GM19468 (cell line): ENCODE measurements around the gene ITGAL.
"Not testable (repeated sequence)": the region's sequence is repeated elsewhere in the genome, so short reads cannot be mapped to it uniquely, and the experiment has no call there.

ENCODE experiments used
- ATAC-seq: cut with Tn5 transposase; IDR thresholded peaks from one replicate; pipeline ENCODE4 v1.9.1; 2021; ENCODE audit warnings: mild to moderate bottlenecking, moderate library complexity, moderate number of reproducible peaks; ENCODE audit not compliant: unreplicated experiment; ENCODE audit errors: extremely low read depth

The ITGAL gene

DNA sequence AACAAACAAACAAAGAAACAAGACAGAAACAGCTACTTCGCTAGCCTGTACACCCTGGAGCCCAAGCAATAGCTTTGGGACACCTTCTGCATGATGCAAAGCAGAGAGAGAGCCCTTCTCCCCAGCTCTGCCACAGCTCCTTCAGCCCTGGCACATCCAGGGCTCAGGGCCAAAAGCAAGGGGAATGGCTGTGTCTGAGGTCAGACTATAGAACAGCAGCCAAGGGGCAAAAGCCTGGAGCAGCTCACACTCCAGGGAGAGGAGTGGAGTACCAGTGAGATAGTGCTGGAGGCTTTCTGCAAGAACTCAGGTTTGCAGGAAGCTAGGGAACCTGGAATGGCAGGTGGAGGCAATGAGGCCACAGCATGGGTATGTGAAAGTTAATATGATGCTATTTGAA lies 15.3 kb upstream of the ITGAL start:
- ATAC-seq = no peak

DNA sequence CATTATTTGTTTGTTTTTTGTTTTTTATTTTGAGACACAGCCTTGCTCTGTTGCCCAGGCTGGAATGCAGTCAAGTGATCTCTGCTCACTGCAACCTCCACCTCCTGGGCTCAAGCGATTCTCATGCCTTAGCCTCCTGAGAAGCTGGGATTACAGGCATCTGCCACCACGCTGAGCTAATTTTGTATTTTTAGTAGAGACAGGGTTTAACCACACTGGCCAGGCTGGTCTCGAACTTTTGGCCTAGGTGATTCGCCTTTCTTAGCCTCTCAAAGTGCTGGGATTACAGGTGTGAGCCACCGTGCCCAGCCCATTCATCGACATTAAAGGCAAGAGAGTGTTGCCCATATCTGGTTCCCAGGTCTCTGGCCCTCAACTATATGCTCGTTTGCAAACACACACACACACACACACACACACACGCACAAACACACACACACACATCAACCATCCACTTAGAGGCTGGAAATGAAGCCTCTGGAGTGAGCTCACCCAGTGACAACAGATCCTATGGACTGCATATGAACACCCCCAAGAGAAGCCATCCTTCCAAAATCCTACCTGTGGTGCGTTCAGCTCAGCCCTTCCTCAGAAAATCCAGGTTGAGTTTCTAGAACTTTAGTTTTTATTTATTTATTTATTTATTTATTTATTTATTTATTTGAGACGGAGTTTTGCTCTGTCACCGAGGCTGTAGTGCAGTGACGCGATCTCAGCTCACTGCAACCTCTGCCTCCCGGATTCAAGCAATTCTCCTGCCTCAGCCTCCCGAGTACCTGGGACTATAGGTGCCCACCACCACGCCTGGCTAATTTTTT lies 14.6 kb upstream of the ITGAL start:
- ATAC-seq = no peak

DNA sequence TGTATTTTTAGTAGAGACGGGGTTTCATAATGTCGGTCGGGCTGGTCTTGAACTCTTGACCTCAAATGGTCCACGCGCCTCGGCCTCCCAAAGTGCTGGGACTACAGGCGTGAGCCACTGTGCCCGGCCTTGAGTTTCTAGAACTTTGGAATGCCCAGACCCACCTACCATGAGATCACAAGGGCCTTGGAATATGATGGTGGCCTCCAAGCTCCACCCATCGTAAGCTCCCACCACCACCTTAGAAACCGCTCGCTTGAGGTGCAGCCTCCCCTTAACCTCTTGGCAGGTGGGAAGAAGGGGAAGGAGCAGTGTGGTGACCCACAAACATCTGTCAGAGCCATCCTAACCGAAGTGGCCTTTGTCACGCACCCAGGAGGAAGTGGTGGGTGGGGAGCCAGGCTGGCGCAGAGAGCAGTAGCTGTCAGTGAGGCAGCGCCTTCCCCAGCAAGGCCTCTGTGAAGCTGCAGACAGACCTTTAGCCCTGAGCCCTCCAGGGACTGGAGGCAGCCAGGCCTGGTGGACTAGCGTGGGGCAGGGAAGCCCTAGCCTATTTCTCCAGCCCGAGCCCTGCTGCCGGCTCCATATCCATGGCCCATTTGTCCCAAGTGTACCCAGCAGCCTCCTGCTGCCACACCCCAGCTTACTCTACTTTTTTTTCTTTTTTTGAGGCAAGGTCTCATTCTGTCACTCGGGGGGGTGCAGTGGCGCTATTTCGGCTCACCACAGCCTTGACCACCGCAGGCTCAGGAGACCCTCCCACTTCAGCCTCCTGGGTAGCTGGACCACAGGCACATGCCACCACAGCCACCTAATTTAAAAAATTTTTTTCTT lies 13.8 kb upstream of the ITGAL start:
- ATAC-seq = peak; percentile 42

DNA sequence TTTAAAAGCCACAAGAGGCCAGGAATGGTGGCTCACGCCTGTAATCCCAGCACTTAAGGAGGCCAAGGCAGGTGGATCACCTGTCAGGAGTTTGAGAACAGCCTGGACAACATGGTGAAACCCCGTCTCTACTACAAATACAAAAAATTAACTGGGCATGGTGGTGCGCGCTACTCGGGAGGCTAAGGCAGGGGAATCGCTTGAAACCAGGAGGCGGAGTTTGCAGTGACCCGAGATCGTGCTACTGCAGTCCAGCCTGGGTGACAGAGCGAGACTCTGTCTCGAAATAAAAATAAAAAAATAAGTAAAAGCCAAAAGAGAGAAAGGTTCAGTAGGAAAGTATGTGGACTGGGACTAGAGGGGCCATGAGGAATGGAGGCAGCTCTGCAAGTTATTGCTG lies 13.1 kb upstream of the ITGAL start:
- no peak for ATAC-seq

DNA sequence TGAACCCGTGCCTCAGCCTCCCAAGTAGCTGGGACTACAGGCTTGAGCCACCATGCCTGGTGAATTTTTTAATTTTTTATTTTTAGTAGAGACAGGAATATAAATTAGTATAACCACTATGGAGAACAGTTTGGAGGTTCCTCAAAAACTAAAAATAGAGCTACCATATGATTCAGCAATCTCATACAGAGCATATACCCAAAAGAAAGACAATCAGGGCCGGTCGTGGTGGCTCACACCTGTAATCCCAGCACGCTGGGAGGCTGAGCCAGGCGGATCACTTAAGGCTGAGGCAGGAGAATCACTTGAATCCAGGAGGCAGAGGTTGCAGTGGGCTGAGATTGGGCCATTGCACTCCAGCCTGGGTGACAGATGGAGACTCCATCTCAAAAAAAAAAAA lies 11.1 kb upstream of the ITGAL start:
- not testable (repeated sequence) for ATAC-seq

DNA sequence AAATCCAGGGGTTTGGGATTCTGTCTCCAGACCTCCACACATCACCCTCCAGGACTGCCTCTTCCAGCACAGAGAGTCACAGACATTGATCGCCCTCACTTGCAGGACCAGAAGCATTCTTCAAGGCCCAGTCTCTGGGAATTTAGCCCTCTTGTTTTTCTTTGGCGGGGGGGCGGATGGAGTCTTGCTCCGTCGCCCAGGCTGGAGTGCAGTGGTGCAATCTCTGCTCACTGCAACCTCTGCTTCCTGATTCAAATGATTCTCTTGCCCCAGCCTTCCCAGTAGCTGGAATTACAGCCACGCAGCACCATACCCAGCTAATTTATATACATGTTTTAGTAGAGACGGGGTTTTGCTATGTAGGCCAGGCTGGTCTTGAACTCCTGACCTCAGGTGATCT lies 8.5 kb upstream of the ITGAL start:
- no peak for ATAC-seq

DNA sequence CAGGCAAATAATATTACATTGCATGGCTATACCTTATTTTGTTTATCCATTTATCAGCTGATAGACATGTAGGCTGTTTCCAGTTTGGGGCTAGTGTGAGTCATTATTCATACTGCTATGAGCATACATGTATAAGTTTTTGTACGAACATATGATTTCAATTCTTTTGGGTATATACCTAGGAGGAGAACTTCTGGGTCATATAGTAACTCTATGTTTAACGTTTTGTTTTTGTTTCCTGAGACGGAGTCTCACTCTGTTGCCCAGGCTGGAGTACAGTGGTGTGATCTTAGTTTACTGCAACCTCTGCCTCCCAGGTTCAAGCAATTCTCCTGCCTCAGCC lies 2.4 kb upstream of the ITGAL start:
- no peak for ATAC-seq

DNA sequence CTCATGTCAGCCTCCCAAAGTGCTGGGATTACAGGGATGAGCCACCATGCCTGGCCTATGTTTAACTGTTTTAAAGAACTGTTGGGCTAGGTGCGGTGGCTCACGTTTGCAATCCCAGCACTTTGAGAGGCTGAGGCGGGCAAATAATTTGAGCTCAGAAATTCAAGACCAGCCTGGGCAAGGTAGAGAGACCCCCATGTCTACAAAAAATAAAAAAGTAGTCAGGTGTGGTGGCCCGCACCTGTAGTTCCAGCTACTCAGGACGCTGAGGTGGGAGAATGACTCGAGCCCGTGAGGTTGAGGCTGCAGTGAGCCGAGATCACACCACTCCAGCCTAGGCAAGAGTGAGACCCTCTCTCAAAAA lies 1.9 kb upstream of the ITGAL start:
- no peak for ATAC-seq

DNA sequence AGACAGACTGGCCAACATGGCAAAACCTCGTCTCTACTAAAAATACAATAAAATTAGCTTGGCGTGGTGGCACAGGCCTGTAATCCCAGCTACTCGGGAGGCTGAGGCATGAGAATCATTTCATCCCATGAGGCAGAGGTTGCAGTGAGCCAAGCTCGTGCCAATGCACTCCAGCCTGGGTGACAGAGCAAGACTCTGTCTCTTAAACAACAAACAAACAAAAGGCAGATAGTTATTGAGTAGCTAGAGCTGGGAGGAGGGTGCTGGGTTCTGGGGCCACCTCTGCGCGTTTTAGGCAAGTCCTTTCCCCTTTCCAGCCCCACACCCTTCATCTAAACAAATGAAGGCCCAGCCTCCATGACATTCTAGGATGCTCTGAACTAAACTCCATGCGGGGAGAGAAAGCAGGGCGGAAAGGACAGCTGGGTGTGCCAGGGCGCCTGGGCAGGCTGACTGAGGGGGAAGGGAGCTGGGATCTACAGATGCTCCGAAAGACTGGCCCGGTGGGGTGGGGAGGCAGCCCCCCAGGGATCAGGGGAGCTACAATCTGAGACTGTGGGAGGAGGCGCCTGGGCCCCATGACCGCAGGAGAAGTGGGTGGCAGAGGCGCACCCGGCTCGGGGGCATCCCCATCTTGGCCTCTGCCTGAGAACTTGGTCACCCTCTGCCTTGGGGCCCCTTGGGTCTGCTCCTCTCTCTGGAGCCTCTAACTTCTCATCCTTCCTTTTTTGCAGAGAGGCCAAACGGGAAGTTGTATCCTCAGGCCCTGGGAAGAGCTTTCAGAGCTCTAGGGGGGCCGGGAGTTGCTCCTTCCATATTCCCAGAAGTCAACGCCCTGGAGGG lies 910 bp downstream of the ITGAL start:
- no peak for ATAC-seq

DNA sequence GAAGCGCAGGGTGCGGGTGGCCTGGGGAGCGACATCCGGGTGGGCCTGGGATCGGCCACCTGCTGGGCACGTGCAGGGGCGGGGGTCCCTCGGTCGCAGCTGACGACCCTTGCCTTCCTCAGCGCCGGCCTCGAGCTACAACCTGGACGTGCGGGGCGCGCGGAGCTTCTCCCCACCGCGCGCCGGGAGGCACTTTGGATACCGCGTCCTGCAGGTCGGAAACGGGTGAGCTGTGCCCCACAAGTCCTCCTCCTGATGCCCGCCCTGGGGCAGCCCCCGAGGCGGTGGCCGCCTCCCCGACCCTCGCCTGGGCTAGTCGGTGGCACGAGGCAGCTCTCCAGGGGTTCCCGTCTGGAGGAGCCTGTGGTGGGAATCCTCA lies 1.5 kb downstream of the ITGAL start:
- ATAC-seq = no peak

DNA sequence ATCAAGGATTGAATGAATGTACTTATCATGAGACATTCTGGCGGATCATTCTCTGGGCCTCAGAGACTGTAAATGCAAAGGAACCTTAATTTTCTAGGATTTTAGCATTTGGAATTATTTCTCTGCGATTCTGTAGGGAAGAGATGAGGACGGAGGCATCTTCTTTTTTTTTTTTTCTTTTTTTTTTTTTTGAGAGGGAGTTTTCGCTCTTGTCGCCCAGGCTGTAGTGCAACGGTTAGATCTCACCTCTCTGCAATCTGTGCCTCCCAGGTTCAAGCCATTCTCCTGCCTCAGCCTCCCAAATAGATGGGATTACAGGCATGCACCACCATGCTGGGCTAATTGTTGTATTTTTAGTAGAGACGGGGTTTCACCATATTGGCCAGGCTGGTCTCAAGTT lies 2.1 kb downstream of the ITGAL start:
- no peak for ATAC-seq

DNA sequence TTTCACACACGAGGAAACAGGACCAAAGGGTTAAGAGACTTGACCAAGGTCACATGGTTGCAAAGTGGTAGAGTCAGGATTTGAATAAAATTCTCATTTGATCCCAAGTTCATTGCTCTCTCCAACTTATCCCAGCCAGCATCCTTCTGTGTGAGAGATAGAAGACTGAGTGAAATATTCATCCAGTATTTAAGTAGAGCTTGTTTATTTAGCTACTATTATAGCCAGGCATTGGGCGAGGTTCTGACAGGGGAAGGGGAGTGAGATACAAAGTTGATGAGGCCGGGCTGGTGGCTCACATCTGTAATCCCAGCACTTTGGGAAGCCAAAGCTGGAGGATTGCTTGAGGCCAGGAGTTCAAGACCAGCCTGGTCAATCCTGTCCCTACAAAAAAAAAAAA lies 4.4 kb downstream of the ITGAL start:
- ATAC-seq = no peak

DNA sequence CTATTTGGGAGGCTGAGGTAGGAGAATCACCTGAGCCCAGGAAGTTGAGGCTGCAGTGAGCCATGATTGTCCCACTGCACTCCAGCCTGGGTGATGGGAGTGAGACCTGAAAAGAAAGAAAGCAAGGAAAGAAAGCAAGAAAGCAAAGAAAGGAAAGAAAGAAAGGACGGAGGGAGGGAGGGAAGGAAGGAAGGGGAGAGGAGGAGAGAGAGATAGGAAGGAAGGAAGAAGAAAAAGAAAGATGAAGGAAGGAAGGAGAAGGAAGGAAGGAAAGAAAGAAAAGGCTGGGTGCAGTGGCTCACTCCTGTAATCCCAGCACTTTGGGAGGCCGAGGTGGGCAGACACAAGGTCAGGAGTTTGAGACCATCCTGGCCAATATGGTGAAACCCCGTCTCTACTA lies 5.2 kb downstream of the ITGAL start:
- ATAC-seq = not testable (repeated sequence)

DNA sequence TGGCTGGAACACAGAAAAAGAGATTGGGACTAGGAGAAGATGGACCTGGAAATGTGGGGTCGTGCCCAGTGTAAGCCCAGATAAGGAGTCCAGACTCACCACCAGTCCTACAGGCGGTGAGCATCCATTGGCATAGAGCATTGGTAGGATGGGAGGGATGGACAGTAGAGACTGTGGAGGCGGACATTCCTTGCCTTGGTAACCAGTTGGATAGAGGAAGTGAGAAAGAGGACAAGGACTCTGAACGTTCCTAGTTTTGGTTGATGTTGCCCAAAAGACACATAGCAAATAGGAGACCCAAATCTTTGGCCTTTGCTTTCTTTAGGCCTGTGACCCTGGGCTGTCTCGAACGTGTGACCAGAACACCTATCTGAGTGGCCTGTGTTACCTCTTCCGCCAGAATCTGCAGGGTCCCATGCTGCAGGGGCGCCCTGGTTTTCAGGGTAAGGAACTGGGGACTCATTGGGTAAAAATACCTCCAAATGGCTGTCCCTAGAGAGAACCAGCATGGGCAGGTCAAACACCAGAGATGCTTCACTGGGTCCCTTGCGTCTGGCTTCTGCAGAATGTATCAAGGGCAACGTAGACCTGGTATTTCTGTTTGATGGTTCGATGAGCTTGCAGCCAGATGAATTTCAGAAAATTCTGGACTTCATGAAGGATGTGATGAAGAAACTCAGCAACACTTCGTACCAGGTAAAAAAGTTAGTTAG lies 6.4 kb downstream of the ITGAL start:
- ATAC-seq = no peak

DNA sequence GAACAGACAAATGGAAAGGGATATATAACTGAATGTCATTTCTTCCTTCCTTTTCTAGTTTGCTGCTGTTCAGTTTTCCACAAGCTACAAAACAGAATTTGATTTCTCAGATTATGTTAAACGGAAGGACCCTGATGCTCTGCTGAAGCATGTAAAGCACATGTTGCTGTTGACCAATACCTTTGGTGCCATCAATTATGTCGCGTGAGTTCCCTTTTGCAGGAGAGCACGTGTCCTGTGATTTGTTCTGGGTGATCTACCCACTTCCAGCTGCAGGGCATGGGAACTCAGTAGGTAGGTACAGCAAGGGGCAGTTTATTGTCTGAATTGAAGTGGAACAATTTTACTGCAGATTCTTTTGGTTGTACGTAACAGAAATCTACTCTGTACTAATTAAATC lies 8.8 kb downstream of the ITGAL start:
- ATAC-seq = no peak

DNA sequence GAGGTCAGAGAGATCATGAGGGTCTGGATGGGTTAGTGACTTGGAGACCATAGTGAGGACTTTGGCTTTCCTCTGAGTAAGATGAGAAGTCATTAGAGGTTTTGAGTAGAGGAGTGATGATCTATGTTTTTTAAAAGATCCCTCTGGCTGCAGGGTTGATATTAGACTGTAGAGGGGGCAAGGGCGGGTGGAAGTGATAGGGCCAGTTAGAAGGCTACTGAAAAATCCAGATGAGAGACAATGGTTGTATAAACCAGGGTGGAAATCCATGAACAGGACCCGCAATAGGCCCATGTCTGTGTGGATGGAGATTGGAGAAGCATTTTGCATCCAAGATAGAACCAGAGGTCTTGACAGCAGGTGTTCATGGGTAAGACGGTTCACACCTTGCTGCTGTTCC lies 9.8 kb downstream of the ITGAL start:
- ATAC-seq = no peak

DNA sequence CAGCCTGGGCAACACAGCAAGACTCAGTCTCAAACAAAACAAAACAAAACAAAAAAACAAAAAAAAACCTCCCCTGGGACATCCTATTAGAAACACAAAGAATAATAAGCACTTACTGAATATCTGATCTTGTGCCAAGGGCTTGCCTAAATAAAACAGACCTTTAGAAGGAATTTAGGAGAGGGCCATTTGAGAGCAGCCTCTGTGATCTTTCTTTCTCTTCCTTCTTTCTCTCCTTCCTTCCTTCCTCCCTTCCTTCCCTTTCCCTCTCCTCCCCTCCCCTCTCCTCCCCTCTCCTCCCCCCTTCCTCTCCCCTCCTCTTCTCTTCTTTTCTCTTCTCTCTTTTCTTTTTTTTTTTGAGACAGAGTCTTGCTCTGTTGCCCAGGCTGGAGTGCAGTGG lies 12.3 kb downstream of the ITGAL start:
- ATAC-seq = no peak

DNA sequence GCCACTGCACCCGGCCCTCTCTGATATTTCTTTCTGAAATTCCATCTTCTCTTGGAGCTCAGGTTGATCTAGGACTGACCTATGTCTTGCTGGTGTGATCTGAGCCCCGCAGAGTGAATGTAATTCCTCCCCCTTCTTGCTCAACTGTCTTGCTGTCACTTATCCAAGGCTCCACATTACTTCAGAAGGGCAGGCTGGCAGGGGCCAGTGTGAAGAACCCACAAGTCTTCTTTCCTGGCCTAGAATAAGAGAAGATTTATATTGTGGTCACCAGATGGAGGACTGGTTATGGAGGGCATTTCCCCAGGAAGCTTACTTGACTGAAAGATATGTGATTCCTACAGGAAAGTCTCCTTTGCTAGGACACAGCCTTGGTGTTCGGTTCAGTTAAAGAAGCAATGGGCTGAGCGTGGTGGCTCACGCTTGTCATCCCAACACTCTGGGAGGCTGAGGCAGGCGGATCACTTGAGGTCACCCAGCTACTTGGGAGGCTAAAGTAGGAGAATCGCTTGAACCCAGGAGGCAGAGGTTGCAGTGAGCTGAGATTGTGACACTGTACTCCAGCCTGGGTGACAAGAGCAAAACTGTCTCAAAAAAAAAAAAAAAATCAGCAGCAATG lies 13.4 kb downstream of the ITGAL start:
- ATAC-seq = no peak

DNA sequence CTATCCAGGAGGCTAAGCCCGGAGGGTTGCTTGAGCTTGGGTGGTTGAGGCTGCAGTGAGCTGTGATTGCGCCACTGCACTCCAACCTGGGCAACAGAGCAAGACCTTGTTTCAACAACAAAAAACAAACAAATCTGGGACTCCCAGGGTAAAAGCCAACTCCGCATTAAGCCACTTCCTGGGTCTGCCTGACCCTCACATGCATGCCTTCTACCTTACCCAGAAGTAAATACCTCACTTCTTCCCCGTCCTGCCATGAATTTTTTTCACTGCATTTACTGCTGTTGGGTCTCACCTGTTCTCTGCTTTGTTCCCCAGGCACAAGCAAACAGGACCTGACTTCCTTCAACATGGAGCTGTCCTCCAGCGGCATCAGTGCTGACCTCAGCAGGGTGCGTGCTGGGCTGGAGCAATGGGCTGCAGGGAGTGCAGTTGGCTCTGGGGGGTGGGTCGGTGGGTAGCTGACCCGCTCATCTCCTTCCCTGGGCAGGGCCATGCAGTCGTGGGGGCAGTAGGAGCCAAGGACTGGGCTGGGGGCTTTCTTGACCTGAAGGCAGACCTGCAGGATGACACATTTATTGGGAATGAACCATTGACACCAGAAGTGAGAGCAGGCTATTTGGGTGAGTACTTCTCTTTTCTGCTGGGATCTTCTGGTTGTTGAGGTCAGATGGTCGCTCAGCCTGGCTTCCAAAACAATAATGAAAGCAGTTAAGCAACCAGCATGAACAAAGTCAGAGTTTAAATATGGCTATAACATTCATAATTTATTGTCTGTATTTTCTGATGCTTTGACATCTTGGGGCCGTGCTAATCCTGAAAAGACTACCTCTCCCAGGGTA lies 16.4 kb downstream of the ITGAL start:
- ATAC-seq = no peak
